ENCODE measurements around the gene OR2F1.
"Not testable (repeated sequence)": the region's sequence is repeated elsewhere in the genome, so short reads cannot be mapped to it uniquely, and the experiment has no call there.

The OR2F1 gene

GRCh38 chr7:144010821-144011220 lies 56.2 kb downstream of the OR2F1 start:
- DNase-seq, result not testable (repeated sequence)

- no peak for DNase-seq
Observed at GRCh38 chr7:144011458-144012230, 57.0 kb downstream of the OR2F1 start.

Data from T1000 (cell line).